Measurements from ENCODE around the gene FCHO1. TPM values are rescaled to one million over a fixed set of nuclear protein-coding genes. Genes with fewer than 3 reads are reported as not detected.

The FCHO1 gene
- total RNA-seq, 1 donor from 2014 or later = 0.26 TPM

GRCh38 chr19:17718550-17718946, 32.7 kb upstream of the FCHO1 start:
- Histone ChIP-seq H3K27me3 (ENCODE audit: control insufficient read depth, insufficient read depth, low read length) (no peaks in the 10 kb centered on the region), H3K36me3 (ENCODE audit: control insufficient read depth, insufficient read depth, low read length) (peaks cover 3% of the 10 kb centered on the region), H3K4me3 (ENCODE audit: low read depth, low read length) (no peak overlapping the region)
- DNase-seq (ENCODE audit: low read depth) (peak; percentile 48), FAIRE-seq (no peak)
- TF ChIP-seq, protein P1, sequence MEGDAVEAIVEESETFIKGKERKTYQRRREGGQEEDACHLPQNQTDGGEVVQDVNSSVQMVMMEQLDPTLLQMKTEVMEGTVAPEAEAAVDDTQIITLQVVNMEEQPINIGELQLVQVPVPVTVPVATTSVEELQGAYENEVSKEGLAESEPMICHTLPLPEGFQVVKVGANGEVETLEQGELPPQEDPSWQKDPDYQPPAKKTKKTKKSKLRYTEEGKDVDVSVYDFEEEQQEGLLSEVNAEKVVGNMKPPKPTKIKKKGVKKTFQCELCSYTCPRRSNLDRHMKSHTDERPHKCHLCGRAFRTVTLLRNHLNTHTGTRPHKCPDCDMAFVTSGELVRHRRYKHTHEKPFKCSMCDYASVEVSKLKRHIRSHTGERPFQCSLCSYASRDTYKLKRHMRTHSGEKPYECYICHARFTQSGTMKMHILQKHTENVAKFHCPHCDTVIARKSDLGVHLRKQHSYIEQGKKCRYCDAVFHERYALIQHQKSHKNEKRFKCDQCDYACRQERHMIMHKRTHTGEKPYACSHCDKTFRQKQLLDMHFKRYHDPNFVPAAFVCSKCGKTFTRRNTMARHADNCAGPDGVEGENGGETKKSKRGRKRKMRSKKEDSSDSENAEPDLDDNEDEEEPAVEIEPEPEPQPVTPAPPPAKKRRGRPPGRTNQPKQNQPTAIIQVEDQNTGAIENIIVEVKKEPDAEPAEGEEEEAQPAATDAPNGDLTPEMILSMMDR (IDR thresholded peaks at IDR 0.05; ENCODE audit: insufficient read depth, low read length, severe bottlenecking) = no peak

- DNase-seq (ENCODE audit: low read depth) (peak; percentile 2), FAIRE-seq (no peak)
- Histone ChIP-seq H3K27me3 (ENCODE audit: control insufficient read depth, insufficient read depth, low read length) (no peaks in the 10 kb centered on the region), H3K36me3 (ENCODE audit: control insufficient read depth, insufficient read depth, low read length) (peaks cover 4% of the 10 kb centered on the region), H3K4me3 (ENCODE audit: low read depth, low read length) (peak within 1 kb of the TSS; percentile 69)
- TF ChIP-seq, protein P1 (IDR thresholded peaks at IDR 0.05; ENCODE audit: insufficient read depth, low read length, severe bottlenecking) = no peak
Measured at GRCh38 chr19:17718947-17719711, 32.1 kb upstream of the FCHO1 start, which contains the start of gene MAP1S. MAP1S (plus strand) TSS chr19:17719480; CDS start chr19:17719503, 23 bp downstream.

- TF ChIP-seq, protein P1 (IDR thresholded peaks at IDR 0.05; ENCODE audit: insufficient read depth, low read length, severe bottlenecking) = no peak
- DNase-seq (ENCODE audit: low read depth) (peak; percentile 58), FAIRE-seq (no peak)
- Histone ChIP-seq H3K36me3 (ENCODE audit: control insufficient read depth, insufficient read depth, low read length) (peaks cover 4% of the 10 kb centered on the region), H3K4me3 (ENCODE audit: low read depth, low read length) (peak overlapping the region; percentile 69), H3K27me3 (ENCODE audit: control insufficient read depth, insufficient read depth, low read length) (no peaks in the 10 kb centered on the region)
Measured at GRCh38 chr19:17719730-17720400, 31.4 kb upstream of the FCHO1 start.

- Histone ChIP-seq H3K36me3 (ENCODE audit: control insufficient read depth, insufficient read depth, low read length) (peaks cover 7% of the 10 kb centered on the region), H3K4me3 (ENCODE audit: low read depth, low read length) (no peak overlapping the region), H3K27me3 (ENCODE audit: control insufficient read depth, insufficient read depth, low read length) (no peaks in the 10 kb centered on the region)
- FAIRE-seq = peak; percentile 83
- DNase-seq (ENCODE audit: low read depth) = no peak
- TF ChIP-seq, protein P1 (IDR thresholded peaks at IDR 0.05; ENCODE audit: insufficient read depth, low read length, severe bottlenecking) = no peak
Measured at GRCh38 chr19:17720440-17720839, 30.8 kb upstream of the FCHO1 start.

DNA sequence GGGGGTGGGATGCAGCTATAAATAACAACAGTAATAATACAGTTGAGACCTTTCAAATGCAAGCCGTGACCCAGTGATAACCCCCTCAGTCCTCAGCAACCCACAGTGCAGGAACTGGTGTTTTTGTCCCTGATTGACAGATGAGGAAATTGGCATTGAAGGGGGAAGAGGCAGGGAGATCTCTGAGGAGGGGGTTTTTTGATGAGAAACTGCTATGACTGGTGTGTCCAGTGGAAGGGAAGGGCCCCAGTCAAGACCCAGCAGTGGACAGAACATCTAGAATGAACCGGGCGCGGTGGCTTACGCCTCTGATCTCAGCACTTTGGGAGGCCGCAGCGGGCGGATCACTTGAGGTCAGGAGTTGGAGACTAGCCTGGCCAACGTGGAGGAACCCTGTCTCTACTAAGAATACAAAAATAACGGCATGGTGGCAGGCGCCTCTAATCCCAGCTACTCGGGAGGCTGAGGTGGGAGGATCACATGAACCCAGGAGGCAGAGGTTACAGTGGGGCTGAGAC, 30.1 kb upstream of the FCHO1 start:
- no peaks in the 10 kb centered on the region for H3K27me3 ChIP-seq (ENCODE audit: control insufficient read depth, insufficient read depth, low read length)
- TF ChIP-seq, protein P1 (IDR thresholded peaks at IDR 0.05; ENCODE audit: insufficient read depth, low read length, severe bottlenecking) = no peak
- H3K36me3 ChIP-seq (ENCODE audit: control insufficient read depth, insufficient read depth, low read length) = peaks cover 10% of the 10 kb centered on the region
- FAIRE-seq (no peak), DNase-seq (ENCODE audit: low read depth) (no peak)
- no peak overlapping the region for H3K4me3 ChIP-seq (ENCODE audit: low read depth, low read length)

Data from bronchial epithelial cell (primary cell).